K562 (cell line): Measurements from ENCODE around the gene SERPINA5. TPM values are rescaled to one million over a fixed set of nuclear protein-coding genes. Genes with fewer than 3 reads are reported as not detected.

Experiments used
- ATAC-seq: fragments of 200-7000 bp; cut with Tn5 transposase; 3 replicates; pipeline ENCODE4 v1.9.1; 2020; ENCODE audit warnings: moderate library complexity
- BruUV-seq: library from RNA; stranded (reverse); fragments of 400-500 nt; replicated peaks from 2 replicates; lab custom pipeline; 2021; lab: Mats Ljungman, UMichigan
- CTCF ChIA-PET: fragments of 300-600 bp; formaldehyde crosslinking; extraction: SDS; loops from one replicate; lab custom pipeline; 2021; ENCODE audit warnings: low intra/inter-chr PET ratio; lab: Yijun Ruan, JAX
- POLR2A ChIA-PET: fragments of 300-600, 350-650 bp; sonication (Branson Sonifier 250); formaldehyde crosslinking; extraction: SDS; loops from one replicate; lab custom pipeline; 2021; ENCODE audit warnings: antibody characterized with exemption, inconsistent platforms; lab: Yijun Ruan, JAX
- DNase-seq, 4 experiments: peaks; one replicate each; pipeline versions ENCODE4 v3.0.0 to v3.0.0-alpha.2; 2011 to 2018; ENCODE audit warnings: low spot score in 3 of 4, mixed read lengths in 3 of 4; ENCODE audit errors: extremely low read depth in 1 of 4
- FAIRE-seq: peaks from 2 replicates; lab custom pipeline; 2011; peaks lifted over from hg19 to GRCh38; lab: Jason Lieb, UNC
- H2AFZ ChIP-seq: 2 replicates; pipeline ENCODE4 v1.6.0; 2011; ENCODE audit warnings: low read depth, low read length, control low read depth, inconsistent platforms
- H3K27ac ChIP-seq: fragments of 200-600 bp; 3 replicates; pipeline ENCODE4 v1.8.0; 2011; ENCODE audit warnings: low read depth, mild to moderate bottlenecking, control low read depth, inconsistent platforms, low read length, moderate library complexity, mixed read lengths; ENCODE audit errors: extremely low read depth
- H3K27me3 ChIP-seq, 2 experiments: fragments of 300-600 bp in 1 of 2; 2 replicates in 1 of 2; 3 replicates in 1 of 2; pipeline versions ENCODE4 v1.6.0 to v1.8.0; 2011; ENCODE audit warnings: inconsistent platforms in 2 of 2, low read length in 2 of 2, mild to moderate bottlenecking in 1 of 2, mixed read lengths in 1 of 2, moderate library complexity in 1 of 2; ENCODE audit not compliant: control insufficient read depth in 2 of 2, insufficient read depth in 2 of 2
- H3K36me3 ChIP-seq: fragments of 300-600 bp; 3 replicates; pipeline ENCODE4 v1.8.0; 2011; ENCODE audit warnings: mild to moderate bottlenecking, low read length, inconsistent platforms; ENCODE audit not compliant: control insufficient read depth, insufficient read depth
- H3K4me1 ChIP-seq, 2 experiments: fragments of 200-600 bp in 1 of 2; replicated peaks in 1 of 2; 2 replicates in 1 of 2; 3 replicates in 1 of 2; pipeline versions ENCODE4 v1.5.1 to v1.8.0; 2011; ENCODE audit warnings: inconsistent platforms in 2 of 2, low read length in 2 of 2, mild to moderate bottlenecking in 1 of 2, mixed read lengths in 1 of 2, moderate library complexity in 1 of 2; ENCODE audit not compliant: control insufficient read depth in 2 of 2, insufficient read depth in 2 of 2
- H3K4me2 ChIP-seq: 2 replicates; pipeline ENCODE4 v1.6.1; 2011; ENCODE audit warnings: low read length, control low read depth, inconsistent platforms, mixed read lengths; ENCODE audit not compliant: insufficient read depth
- H3K4me3 ChIP-seq: fragments of 200-600 bp; sonication (generic), shearing (Covaris generic); 2 replicates; pipeline ENCODE4 v1.5.1; 2016; ENCODE audit warnings: control low read depth, inconsistent platforms
- H3K79me2 ChIP-seq: fragments of 200-600 bp; 3 replicates; pipeline ENCODE4 v1.8.0; 2011; ENCODE audit warnings: low read length, inconsistent platforms; ENCODE audit not compliant: control insufficient read depth, insufficient read depth
- H3K9ac ChIP-seq, 2 experiments: 2 replicates each; pipeline versions ENCODE4 v1.6.0 to v1.6.1; 2011; ENCODE audit warnings: low read depth in 2 of 2, low read length in 2 of 2, control low read depth in 1 of 2, inconsistent platforms in 1 of 2, mild to moderate bottlenecking in 1 of 2, mixed read lengths in 1 of 2; ENCODE audit not compliant: insufficient read depth in 1 of 2
- H3K9me1 ChIP-seq: one replicate; pipeline ENCODE4 v1.6.0; 2011; ENCODE audit warnings: inconsistent platforms, mild to moderate bottlenecking, low read length, moderate library complexity; ENCODE audit not compliant: control insufficient read depth, insufficient read depth
- H3K9me3 ChIP-seq: replicated peaks from 2 replicates; pipeline ENCODE4 v1.5.1; 2011; ENCODE audit warnings: low read depth, low read length, inconsistent platforms; ENCODE audit not compliant: control insufficient read depth, insufficient read depth
- H4K20me1 ChIP-seq: replicated peaks from 2 replicates; pipeline ENCODE4 v1.6.1; 2011; ENCODE audit warnings: low read length, inconsistent platforms, mixed read lengths; ENCODE audit not compliant: control insufficient read depth, insufficient read depth
- CBX8 ChIP-seq: fragments of 200-600 bp; sonication (generic); IDR thresholded peaks from 2 replicates; pipeline ENCODE4 v1.6.1; 2012; ENCODE audit warnings: borderline replicate concordance, mixed run types, low read depth, mild to moderate bottlenecking, moderate library complexity, mixed read lengths, low read length, control low read depth, inconsistent platforms; ENCODE audit not compliant: poor library complexity, severe bottlenecking; ENCODE audit errors: extremely low read depth
- MTF1 ChIP-seq: fragments of 250-450 bp; sonication (Bioruptor Pico); IDR thresholded peaks from 2 replicates; pipeline ENCODE4 v1.9.0; 2021; ENCODE audit warnings: moderate library complexity, mild to moderate bottlenecking, inconsistent platforms, borderline replicate concordance
- PHF20 ChIP-seq: fragments of 450-650 bp; IDR thresholded peaks from 2 replicates; pipeline ENCODE4 v1.6.1; 2018; ENCODE audit not compliant: partially characterized antibody
- PHF21A ChIP-seq: fragments of 450-650 bp; IDR thresholded peaks from 2 replicates; pipeline ENCODE4 v1.6.1; 2017; ENCODE audit warnings: low read depth, borderline replicate concordance
- ZBTB8A ChIP-seq: fragments of 450-650 bp; IDR thresholded peaks from 2 replicates; pipeline ENCODE4 v1.6.1; 2018; ENCODE audit warnings: mild to moderate bottlenecking, moderate library complexity; ENCODE audit not compliant: partially characterized antibody
- ZNF551 ChIP-seq: fragments of 250-450 bp; sonication (Bioruptor Pico); IDR thresholded peaks from 2 replicates; pipeline ENCODE4 v1.5.0; 2021; ENCODE audit warnings: mild to moderate bottlenecking, moderate library complexity
- WGBS: fragments of 100-300 bp; shearing (Covaris generic); methylation state at CpG from one replicate; pipeline ENCODE4 v1.1.6; 2016; ENCODE audit warnings: low coverage, mixed read lengths; ENCODE audit not compliant: insufficient coverage; ENCODE audit errors: missing lambda C conversion rate; 5-methylcytosine and 5-hydroxymethylcytosine counted together
- in situ Hi-C: fragments of 300-500 bp; cut with MboI; formaldehyde crosslinking; loops from 4 replicates; pipeline ENCODE4 v1.15.0; 2018; ENCODE audit warnings: inconsistent platforms, mixed read lengths
- intact Hi-C: fragments of 100-400 bp; cut with micrococcal nuclease; formaldehyde crosslinking; loops from 2 replicates; pipeline ENCODE4 v1.14.2; 2022
- polyA plus RNA-seq, 8 experiments: library from polyadenylated mRNA; depleted of rRNA in 4 of 8; stranded (reverse) in 5 of 8; unstranded in 3 of 8; fragments of >200 nt; fragmentation: Nextera tagmentation in 2 of 8; fragmentation: Illumina TruSeq in 1 of 8; extraction: Ambion mirVana in 2 of 8; extraction: Trizol in 1 of 8; gene quantifications; 2 replicates each; pipeline versions ENCODE4 v1.2.1 to v1.2.3, GENCODE V29; 2011 to 2014; ENCODE audit warnings: inconsistent platforms in 1 of 8, missing spikeins in 1 of 8
- total RNA-seq, 7 experiments: library from RNA; depleted of rRNA in 6 of 7; stranded (reverse); fragments of >200 nt in 6 of 7; fragmentation: Illumina TruSeq in 2 of 7; extraction: Trizol in 2 of 7; gene quantifications; 2 replicates each; pipeline versions ENCODE4 v1.2.1 to v1.2.3, GENCODE V29; 2011 to 2021; ENCODE audit warnings: low replicate concordance in 1 of 7
- TF ChIP-seq, protein P1 (sequence below): sonication (generic); formaldehyde crosslinking; IDR thresholded peaks from 2 replicates; pipeline ENCODE4 v1.8.1; 2023; ENCODE audit warnings: mild to moderate bottlenecking, missing genetic modification reagents
- TF ChIP-seq, protein P2 (sequence below): fragments of 450-650 bp; IDR thresholded peaks from 2 replicates; pipeline ENCODE4 v1.6.1; 2016; ENCODE audit warnings: missing biosample characterization, missing genetic modification characterization

The SERPINA5 gene
- total and polyA plus RNA-seq, 9 of the 15 experiments (the other 6 are each of a cell fraction or from before 2014, with no cell fraction given) = 0.38 TPM; not detected in 8

DNA sequence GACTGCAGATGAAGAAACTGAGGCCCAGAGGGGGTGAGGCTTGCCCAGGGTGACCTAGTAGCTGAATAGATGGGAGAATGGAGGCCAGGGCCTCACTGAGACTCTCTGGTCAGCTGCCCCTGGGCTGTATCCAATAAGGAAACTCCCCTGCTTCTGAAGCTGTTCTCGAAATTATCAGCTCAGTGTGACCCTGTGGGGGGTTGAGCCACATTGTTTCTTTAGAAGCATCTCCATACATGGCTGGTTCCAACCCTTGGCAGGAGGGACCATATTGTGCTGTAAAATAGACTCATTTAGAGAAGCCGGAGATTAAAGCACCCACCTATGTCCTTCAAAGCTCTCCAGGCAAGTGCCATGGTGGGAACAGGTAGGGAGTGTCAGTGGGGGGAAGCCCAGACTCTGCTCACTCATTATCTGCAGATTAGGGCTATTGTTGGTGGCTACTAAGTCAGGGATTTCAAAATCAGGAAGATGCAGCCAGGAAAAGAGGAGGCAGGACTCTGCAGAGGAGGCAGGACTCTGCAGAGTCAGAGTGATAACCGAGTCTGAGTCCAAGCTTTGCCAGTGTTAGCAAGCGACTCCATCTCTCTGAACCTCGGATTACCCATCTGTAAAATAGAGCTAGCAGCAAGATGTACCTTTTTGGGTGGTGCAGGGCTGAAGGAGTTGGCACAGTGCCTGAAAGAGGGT lies 3.5 kb downstream of the SERPINA5 start:
- H3K27ac ChIP-seq = no peak overlapping the region
- WGBS = 3% methylated on average over 5 of the region's 5 CpGs
- intact Hi-C loops (no loop called here), in situ Hi-C loops (no loop called here)
- H2AFZ ChIP-seq = no peak overlapping the region
- no peaks in the 10 kb centered on the region for H3K9me3 ChIP-seq
- H3K36me3 ChIP-seq = no peaks in the 10 kb centered on the region
- FAIRE-seq = no peak
- TF ChIP-seq, protein P1, sequence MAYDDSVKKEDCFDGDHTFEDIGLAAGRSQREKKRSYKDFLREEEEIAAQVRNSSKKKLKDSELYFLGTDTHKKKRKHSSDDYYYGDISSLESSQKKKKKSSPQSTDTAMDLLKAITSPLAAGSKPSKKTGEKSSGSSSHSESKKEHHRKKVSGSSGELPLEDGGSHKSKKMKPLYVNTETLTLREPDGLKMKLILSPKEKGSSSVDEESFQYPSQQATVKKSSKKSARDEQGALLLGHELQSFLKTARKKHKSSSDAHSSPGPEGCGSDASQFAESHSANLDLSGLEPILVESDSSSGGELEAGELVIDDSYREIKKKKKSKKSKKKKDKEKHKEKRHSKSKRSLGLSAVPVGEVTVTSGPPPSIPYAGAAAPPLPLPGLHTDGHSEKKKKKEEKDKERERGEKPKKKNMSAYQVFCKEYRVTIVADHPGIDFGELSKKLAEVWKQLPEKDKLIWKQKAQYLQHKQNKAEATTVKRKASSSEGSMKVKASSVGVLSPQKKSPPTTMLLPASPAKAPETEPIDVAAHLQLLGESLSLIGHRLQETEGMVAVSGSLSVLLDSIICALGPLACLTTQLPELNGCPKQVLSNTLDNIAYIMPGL (CRISPR knock-in tag) = no peak
- TF ChIP-seq ZNF551 (CRISPR knock-in tag) (no peak), PHF20 (no peak), PHF21A (no peak), MTF1 (CRISPR knock-in tag) (no peak), ZBTB8A (no peak), CBX8 (no peak)
- TF ChIP-seq, protein P2, sequence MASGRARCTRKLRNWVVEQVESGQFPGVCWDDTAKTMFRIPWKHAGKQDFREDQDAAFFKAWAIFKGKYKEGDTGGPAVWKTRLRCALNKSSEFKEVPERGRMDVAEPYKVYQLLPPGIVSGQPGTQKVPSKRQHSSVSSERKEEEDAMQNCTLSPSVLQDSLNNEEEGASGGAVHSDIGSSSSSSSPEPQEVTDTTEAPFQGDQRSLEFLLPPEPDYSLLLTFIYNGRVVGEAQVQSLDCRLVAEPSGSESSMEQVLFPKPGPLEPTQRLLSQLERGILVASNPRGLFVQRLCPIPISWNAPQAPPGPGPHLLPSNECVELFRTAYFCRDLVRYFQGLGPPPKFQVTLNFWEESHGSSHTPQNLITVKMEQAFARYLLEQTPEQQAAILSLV = no peak
- H3K9ac ChIP-seq = no peak overlapping the region
- DNase-seq = no peak
- no peaks in the 10 kb centered on the region for H3K9me1 ChIP-seq
- no peaks in the 10 kb centered on the region; a peak in 1 of 5 replicates for H3K4me1 ChIP-seq
- H3K27me3 ChIP-seq = no peaks in the 10 kb centered on the region
- ChIA-PET CTCF (no interaction called here), POLR2A (no interaction called here)
- H3K79me2 ChIP-seq = no peaks in the 10 kb centered on the region
- ATAC-seq = no peak
- no peaks in the 10 kb centered on the region for H4K20me1 ChIP-seq
- no peak overlapping the region for H3K4me3 ChIP-seq
- no peak overlapping the region for H3K4me2 ChIP-seq
- BruUV-seq = no TSS peak
